ENCODE results near the gene BBOX1.

DNA sequence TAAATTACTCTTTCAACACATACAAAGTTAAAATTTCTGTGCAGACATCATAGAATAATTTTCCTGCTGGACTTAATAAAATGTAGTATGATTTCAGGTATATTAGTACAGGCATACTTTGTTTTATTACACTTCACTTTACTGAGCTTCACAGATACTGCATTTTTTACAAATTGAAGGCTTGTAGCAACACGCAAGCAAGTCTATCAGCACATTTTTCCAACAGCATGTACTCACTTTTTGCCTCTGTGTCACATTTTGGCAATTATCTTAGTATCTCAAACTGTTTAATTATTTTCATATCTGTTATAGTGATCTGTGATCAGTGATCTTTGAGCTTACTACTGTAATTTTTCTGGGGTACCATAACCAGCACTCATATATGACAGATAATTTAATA lies 44.5 kb downstream of the BBOX1 start:
- TF ChIP-seq SREBF2 (IDR thresholded peaks at IDR 0.05) (no peak), POLR2A (IDR thresholded peaks at IDR 0.05; ENCODE audit: low read length) (no peak), SMC3 (IDR thresholded peaks at IDR 0.05) (no peak), JUNB (IDR thresholded peaks at IDR 0.05) (no peak), EP300 (IDR thresholded peaks at IDR 0.05) (no peak), CEBPB (IDR thresholded peaks at IDR 0.05) (no peak), RAD21 (conservative IDR thresholded peaks at IDR 0.05 in 1 of 2, IDR thresholded peaks at IDR 0.05 in 1 of 2) (no peak), ZFP36 (IDR thresholded peaks at IDR 0.05; ENCODE audit: borderline replicate concordance, partially characterized antibody) (no peak), POLR2AphosphoS2 (conservative IDR thresholded peaks at IDR 0.05; ENCODE audit: low read length) (no peak), CHD4 (IDR thresholded peaks at IDR 0.05; ENCODE audit: borderline replicate concordance) (no peak)
- TF ChIP-seq, protein P1, sequence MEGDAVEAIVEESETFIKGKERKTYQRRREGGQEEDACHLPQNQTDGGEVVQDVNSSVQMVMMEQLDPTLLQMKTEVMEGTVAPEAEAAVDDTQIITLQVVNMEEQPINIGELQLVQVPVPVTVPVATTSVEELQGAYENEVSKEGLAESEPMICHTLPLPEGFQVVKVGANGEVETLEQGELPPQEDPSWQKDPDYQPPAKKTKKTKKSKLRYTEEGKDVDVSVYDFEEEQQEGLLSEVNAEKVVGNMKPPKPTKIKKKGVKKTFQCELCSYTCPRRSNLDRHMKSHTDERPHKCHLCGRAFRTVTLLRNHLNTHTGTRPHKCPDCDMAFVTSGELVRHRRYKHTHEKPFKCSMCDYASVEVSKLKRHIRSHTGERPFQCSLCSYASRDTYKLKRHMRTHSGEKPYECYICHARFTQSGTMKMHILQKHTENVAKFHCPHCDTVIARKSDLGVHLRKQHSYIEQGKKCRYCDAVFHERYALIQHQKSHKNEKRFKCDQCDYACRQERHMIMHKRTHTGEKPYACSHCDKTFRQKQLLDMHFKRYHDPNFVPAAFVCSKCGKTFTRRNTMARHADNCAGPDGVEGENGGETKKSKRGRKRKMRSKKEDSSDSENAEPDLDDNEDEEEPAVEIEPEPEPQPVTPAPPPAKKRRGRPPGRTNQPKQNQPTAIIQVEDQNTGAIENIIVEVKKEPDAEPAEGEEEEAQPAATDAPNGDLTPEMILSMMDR (IDR thresholded peaks at IDR 0.05), result no peak
- TF ChIP-seq, protein P2, sequence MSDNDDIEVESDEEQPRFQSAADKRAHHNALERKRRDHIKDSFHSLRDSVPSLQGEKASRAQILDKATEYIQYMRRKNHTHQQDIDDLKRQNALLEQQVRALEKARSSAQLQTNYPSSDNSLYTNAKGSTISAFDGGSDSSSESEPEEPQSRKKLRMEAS (IDR thresholded peaks at IDR 0.05), result no peak
- TF ChIP-seq, protein P3, sequence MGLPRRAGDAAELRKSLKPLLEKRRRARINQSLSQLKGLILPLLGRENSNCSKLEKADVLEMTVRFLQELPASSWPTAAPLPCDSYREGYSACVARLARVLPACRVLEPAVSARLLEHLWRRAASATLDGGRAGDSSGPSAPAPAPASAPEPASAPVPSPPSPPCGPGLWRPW (IDR thresholded peaks at IDR 0.05), result no peak
- TF ChIP-seq, protein P4, sequence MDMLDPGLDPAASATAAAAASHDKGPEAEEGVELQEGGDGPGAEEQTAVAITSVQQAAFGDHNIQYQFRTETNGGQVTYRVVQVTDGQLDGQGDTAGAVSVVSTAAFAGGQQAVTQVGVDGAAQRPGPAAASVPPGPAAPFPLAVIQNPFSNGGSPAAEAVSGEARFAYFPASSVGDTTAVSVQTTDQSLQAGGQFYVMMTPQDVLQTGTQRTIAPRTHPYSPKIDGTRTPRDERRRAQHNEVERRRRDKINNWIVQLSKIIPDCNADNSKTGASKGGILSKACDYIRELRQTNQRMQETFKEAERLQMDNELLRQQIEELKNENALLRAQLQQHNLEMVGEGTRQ (IDR thresholded peaks at IDR 0.05), result no peak
